PFSK-1 (cell line): ENCODE data around the gene LRCH4.

Source experiments
- FOXP2 ChIP-seq: optimal IDR thresholded peaks from 2 replicates; pipeline ENCODE3; 2011; ENCODE audit warnings: borderline replicate concordance, control low read depth, inconsistent platforms; ENCODE audit not compliant: insufficient read depth; ENCODE audit errors: extremely low read length, extremely low read depth
- POLR2AphosphoS5 ChIP-seq: IDR thresholded peaks from 2 replicates; pipeline ENCODE4 v1.6.1; 2012; ENCODE audit warnings: low read depth, mild to moderate bottlenecking, control low read depth, low read length, moderate library complexity
- REST ChIP-seq, 2 experiments: IDR thresholded peaks; 2 replicates each; pipeline versions ENCODE4 v1.6.1 to v1.8.0; 2011 to 2012; ENCODE audit warnings: low read depth in 2 of 2, low read length in 2 of 2, control low read depth in 1 of 2, inconsistent platforms in 1 of 2, mild to moderate bottlenecking in 1 of 2, moderate library complexity in 1 of 2; ENCODE audit not compliant: insufficient read depth in 1 of 2
- SIN3A ChIP-seq: IDR thresholded peaks from 2 replicates; pipeline ENCODE4 v1.6.1; 2012; ENCODE audit warnings: mild to moderate bottlenecking, low read length, moderate library complexity, borderline replicate concordance; ENCODE audit not compliant: insufficient read depth
- TAF1 ChIP-seq: IDR thresholded peaks from 2 replicates; pipeline ENCODE4 v1.6.1; 2012; ENCODE audit warnings: low read length, control low read depth, borderline replicate concordance; ENCODE audit not compliant: insufficient read depth

Gene LRCH4

DNA sequence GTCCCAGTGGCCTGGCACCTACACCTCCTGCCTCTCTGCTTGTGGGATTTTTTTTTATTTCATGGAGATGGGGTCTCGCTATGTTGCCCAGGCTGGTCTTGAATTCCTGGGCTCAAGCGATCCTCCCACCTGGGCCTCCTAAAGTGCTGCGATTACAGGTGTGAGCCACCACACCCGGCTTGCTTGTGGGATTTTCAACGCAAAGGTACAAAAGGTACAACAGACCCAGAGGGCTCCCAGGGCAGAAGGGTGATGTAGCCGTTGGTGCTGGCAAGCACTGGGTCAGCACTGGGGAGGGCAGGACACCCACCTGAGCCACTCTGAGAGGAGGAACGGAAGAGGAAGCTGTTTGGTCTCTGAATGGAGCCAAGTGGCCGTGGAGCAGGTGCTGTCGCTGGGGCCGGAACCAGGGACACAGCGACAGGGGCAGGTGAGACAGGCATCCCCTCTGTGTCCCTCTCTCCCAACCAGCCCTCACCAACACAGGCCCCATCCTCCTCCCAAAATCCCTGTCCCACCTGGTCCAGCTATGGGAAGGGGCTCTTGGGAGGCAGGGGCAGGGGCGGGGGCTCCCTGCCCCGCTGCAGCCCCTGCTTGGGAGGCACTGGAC, 9.4 kb downstream of the LRCH4 start:
- no peak for TF ChIP-seq POLR2AphosphoS5
- no peak for TF ChIP-seq REST (IDR thresholded peaks at IDR 0.05; ENCODE audit: insufficient read depth in 1 of 2, low read depth in 2 of 2, low read length in 2 of 2)
- TF ChIP-seq FOXP2 = no peak
- no peak for TF ChIP-seq SIN3A
- TF ChIP-seq TAF1 = no peak

- TF ChIP-seq TAF1 (no peak), FOXP2 (no peak), SIN3A (no peak), POLR2AphosphoS5 (no peak), REST (IDR thresholded peaks at IDR 0.05; ENCODE audit: insufficient read depth in 1 of 2, low read depth in 2 of 2, low read length in 2 of 2) (no peak)
These were observed 10.1 kb downstream of the LRCH4 start for GRCh38 chr7:100575746-100576383.

DNA sequence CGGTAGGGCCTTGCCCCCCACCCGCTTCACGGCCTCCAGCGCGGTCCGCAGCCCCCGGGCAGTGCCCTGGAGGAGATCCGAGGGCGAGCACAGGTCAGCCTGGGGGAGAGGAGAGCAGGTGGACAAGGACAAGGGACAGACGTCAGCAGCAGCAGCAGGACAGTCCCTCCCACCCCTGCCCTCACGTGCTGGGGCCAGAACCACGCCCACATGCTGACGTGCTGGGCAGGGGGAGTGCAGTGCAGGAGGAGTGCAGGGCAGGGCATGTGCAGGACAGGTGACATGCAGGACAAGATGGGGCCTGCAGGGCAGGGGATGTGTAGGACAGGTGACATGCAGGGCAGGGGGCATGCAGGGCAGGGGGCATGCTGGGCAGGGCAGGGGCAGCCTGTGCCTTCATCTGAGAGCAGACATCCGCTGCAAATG, 10.7 kb downstream of the LRCH4 start:
- TF ChIP-seq FOXP2 (no peak), TAF1 (no peak), POLR2AphosphoS5 (no peak), REST (IDR thresholded peaks at IDR 0.05; ENCODE audit: insufficient read depth in 1 of 2, low read depth in 2 of 2, low read length in 2 of 2) (no peak), SIN3A (no peak)

DNA sequence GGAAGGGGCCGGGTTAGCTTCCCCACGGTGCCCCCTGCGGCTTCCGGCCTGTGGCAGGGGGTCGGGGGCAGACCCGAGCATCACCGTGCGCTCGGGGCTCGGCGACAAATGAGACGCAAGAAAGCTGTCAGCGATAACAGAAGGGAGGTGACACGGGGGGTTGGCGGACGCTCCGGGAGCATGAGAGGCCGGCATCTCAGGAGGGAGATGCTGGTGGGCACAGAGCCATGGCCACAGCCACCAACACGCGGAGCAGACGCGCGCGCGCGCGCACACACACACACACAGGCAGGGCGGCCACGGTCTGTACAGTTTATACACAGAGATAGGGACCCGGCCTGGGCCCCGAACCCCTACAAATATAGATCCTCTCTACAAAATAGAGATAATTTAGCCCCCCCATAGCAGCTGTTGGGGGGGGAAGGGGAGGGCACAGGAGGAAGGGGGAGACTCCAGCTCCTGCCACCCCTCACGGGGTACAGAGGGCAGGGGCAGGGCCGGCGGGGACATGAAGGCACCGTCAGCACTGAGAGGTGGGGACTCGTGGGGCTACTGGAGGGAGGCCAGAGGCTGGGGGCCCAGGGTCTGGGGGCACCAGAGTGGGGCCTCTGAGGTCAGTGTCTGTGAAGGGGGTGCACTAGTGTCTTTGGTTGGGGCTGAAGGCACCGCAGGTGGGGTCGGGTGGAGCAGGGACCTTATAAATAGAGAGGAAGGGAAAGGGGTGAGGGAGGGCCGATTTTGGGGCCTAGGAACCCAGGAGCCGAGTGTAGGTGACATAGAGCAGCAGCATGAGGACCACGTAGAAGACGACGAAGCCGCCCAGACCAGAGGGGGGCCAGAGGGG, 11.3 kb downstream of the LRCH4 start:
- TF ChIP-seq POLR2AphosphoS5 (no peak), REST (IDR thresholded peaks at IDR 0.05; ENCODE audit: insufficient read depth in 1 of 2, low read depth in 2 of 2, low read length in 2 of 2) (no peak), FOXP2 (no peak), SIN3A (no peak), TAF1 (no peak)
